Activated CD8-positive, alpha-beta memory T cell treated with anti-CD3 and anti-CD28 coated beads for 4 hours (primary cell): ENCODE measurements around the gene S100A7.
"Not testable (repeated sequence)": the region's sequence is repeated elsewhere in the genome, so short reads cannot be mapped to it uniquely, and the experiment has no call there.

Experiments
- DNase-seq, 2 donors: peaks; one replicate each; pipeline ENCODE4 v3.0.0-alpha.2; 2020; ENCODE audit warnings: low read depth in 2 of 2

The S100A7 gene

DNA sequence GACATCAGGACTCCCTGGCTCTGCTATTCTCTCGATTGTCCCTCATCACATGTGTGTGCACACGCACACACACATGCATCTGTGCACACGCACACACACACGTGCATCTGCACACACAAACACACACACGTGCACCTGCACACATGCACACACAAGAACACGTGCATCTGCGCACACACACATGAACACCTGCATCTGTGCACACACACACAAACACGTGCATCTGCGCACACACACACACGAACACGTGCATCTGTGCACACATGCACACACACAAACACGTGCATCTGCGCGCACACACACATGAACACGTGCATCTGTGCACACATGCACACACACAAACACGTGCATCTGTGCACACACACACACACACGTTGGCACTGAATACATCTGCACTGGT, 29.4 kb downstream of the S100A7 start:
- DNase-seq: no peak

GRCh38 chr1:153430561-153430960, 29.9 kb downstream of the S100A7 start:
- DNase-seq: no peak

GRCh38 chr1:153430166-153430553, 30.3 kb downstream of the S100A7 start:
- DNase-seq: no peak

GRCh38 chr1:153429266-153430165, 30.9 kb downstream of the S100A7 start:
- DNase-seq: no peak

DNA sequence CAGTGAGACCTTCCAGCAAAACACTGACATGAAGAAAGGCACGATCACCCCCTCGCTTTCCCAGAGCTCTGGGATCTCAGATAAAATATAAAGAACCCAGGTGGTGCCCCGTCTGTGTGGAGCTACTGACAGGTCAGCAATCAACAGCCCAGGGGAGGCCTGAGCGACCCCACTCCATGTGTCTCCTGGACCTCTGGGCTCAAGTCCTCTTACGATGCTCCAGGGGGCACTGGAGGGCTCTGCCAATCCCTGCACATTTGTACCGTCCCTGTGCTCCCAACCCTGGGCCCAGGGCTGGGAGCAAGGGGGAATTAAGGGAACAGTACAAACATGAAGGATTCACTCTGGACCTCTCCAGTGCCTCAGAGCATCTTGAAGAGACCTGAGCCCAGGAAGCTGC, 31.7 kb downstream of the S100A7 start:
- no peak for DNase-seq

DNA sequence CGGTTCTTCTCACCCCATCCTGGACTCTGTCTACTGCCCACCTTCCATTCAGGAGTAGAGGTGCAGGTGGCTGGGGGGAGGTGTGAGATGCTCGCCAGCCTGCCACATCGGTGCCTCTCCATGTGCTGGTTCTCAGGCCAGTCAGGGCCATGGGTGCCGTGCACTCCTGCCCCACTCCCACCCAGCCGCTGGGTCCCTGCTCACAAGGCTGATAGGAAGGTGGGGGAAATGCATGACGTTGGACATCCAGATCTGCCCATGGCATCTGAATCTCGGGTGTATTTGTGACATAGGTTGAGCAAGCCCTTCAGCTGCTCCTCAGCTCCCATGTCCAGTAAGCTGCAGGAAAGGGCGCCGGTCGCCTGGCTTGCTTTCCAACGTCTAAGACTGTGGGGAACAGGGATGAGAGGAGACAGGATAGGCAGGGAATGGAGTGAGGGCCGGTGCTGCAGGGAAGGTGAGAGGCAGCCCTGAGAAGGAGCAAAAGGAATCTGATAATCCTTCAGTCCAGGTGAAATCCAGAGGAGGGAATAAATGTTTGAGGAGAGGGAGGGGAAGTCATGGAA, 32.3 kb downstream of the S100A7 start:
- no peak for DNase-seq

GRCh38 chr1:153426809-153427208, 33.6 kb downstream of the S100A7 start:
- DNase-seq: no peak

- peak; percentile 15 to 34 for DNase-seq
These were observed 37.9 kb downstream of the S100A7 start for GRCh38 chr1:153422450-153423068.

- DNase-seq: no peak
These were observed 40.1 kb downstream of the S100A7 start for GRCh38 chr1:153420306-153420705.

DNA sequence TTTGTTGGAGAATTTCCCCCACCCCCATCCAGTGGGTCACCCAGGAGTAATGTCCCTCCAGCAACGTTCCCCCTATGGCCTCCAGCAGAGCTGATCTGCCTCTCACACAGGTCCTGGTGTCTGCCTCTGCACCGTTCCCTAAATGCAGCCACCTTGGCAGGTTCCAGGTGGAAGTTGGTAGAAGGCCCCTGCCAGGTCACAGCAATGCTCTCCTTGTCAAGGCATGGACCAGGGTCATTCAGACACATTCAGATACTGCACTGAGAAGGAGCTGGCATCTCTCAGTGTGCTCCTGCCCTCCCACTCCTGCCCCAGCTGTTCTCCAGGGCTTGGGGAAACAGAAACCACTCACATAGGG, 41.0 kb downstream of the S100A7 start:
- not testable (repeated sequence) for DNase-seq

- not testable (repeated sequence) for DNase-seq
These were observed 41.6 kb downstream of the S100A7 start for GRCh38 chr1:153418758-153419435.

- no peak for DNase-seq
These were observed 43.1 kb downstream of the S100A7 start for GRCh38 chr1:153417136-153417888.

DNA sequence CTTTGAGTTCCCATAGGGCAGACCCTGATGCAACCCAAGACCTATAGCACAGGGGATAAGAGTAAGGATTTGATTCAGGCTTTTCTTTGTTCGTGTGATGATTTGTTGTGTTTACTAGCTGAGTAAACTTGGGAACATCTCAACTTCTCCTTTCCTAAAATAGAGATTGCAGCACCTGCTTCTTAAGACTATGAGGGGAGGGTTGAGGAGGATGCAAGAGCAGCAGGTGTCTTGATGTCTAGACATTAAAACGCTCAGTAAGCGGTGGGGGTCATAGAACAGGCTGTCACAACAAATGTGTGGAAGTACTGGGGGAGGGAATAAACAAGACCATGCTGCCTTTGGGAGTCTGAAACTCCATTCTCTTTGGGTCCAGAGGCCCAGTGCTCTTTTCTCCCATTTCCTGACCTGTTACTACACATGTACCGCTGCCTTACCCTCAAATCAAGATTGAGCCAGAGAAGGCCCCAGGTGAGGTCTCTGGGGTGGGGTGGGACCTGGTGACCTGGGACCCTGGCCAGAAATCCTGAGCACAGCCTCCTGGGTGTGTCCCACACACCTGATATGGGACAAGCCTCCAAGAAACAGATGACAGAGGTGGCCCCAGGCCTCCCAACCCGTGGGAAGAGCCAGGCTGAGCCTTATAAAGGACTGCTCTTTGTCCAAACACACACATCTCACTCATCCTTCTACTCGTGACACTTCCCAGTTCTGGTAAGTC, 44.4 kb downstream of the S100A7 start, which contains the start of gene S100A7A:
Gene S100A7A (plus strand): TSS at position 671 of the 721 bp plus-strand sequence. CDS start 1,563 bp downstream, outside the sequence.
- DNase-seq: no peak

- DNase-seq: not testable (repeated sequence)
These were observed 46.5 kb downstream of the S100A7 start for GRCh38 chr1:153413961-153414360.
